Osteocyte (in vitro differentiated cells): Measurements from ENCODE around the gene STK25. TPM values are rescaled to one million over a fixed set of nuclear protein-coding genes. Genes with fewer than 3 reads are reported as not detected.

Experiments
- DNase-seq: peaks from one replicate; pipeline ENCODE4 v3.0.0; 2021; ENCODE audit warnings: mixed read lengths; ENCODE audit not compliant: unreplicated experiment; ENCODE audit errors: extremely low spot score
- H3K27ac Mint-ChIP-seq: one replicate; pipeline ENCODE4 v1.8.0; 2021; ENCODE audit warnings: mild to moderate bottlenecking, mixed read lengths; ENCODE audit not compliant: unreplicated experiment
- H3K27me3 Mint-ChIP-seq: one replicate; pipeline ENCODE4 v1.8.0; 2021; ENCODE audit warnings: mixed read lengths; ENCODE audit not compliant: unreplicated experiment
- H3K36me3 Mint-ChIP-seq: one replicate; pipeline ENCODE4 v1.8.0; 2021; ENCODE audit warnings: mixed read lengths; ENCODE audit not compliant: unreplicated experiment
- H3K4me1 Mint-ChIP-seq: one replicate; pipeline ENCODE4 v1.8.0; 2021; ENCODE audit warnings: mixed read lengths; ENCODE audit not compliant: unreplicated experiment
- H3K4me3 Mint-ChIP-seq: one replicate; pipeline ENCODE4 v1.8.0; 2021; ENCODE audit warnings: mild to moderate bottlenecking, moderate library complexity, mixed read lengths; ENCODE audit not compliant: unreplicated experiment
- H3K9me3 Mint-ChIP-seq: one replicate; pipeline ENCODE4 v1.8.0; 2021; ENCODE audit warnings: mixed read lengths; ENCODE audit not compliant: unreplicated experiment
- microRNA-seq: library from miRNA; unstranded; fragments of <30 nt; microRNA quantifications from one replicate; pipeline ENCODE4 v1.1.0, GENCODE V29; 2020; ENCODE audit not compliant: unreplicated experiment
- total RNA-seq: library from RNA; stranded (reverse); gene quantifications from 2 replicates; pipeline ENCODE4 v1.2.1, GENCODE V29; 2021
- TF ChIP-seq, protein P1 (sequence below): fragments of 200-600 bp; sonication (generic); IDR thresholded peaks from 2 replicates; pipeline ENCODE4 v1.5.0; 2021; ENCODE audit warnings: antibody characterized with exemption, mild to moderate bottlenecking, moderate library complexity

STK25 gene
- total RNA-seq, 1 donor from 2014 or later = 206 TPM

DNA sequence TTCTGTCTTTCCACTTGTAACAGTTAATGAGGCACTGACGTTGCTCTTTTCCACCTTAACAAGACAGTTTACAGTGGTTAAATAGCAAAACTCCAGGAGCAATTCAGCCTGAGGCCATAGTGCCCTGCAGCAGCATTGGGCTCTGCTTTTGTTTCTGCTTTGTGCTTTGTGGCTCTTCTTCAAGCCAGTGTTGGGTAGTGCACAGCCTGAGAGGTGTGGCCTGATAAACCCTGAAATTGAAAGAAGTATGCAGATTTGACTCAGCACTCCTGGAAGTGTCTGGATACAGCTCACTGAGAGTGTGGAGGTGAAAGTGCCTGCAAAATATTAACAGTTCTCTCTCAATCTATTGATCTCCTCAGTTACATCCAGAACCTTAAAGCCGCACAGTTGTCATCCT, 63.0 kb downstream of the STK25 start:
- H3K4me1 Mint-ChIP-seq = no peaks in the 10 kb centered on the region
- TF ChIP-seq, protein P1, sequence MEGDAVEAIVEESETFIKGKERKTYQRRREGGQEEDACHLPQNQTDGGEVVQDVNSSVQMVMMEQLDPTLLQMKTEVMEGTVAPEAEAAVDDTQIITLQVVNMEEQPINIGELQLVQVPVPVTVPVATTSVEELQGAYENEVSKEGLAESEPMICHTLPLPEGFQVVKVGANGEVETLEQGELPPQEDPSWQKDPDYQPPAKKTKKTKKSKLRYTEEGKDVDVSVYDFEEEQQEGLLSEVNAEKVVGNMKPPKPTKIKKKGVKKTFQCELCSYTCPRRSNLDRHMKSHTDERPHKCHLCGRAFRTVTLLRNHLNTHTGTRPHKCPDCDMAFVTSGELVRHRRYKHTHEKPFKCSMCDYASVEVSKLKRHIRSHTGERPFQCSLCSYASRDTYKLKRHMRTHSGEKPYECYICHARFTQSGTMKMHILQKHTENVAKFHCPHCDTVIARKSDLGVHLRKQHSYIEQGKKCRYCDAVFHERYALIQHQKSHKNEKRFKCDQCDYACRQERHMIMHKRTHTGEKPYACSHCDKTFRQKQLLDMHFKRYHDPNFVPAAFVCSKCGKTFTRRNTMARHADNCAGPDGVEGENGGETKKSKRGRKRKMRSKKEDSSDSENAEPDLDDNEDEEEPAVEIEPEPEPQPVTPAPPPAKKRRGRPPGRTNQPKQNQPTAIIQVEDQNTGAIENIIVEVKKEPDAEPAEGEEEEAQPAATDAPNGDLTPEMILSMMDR = no peak
- no peaks in the 10 kb centered on the region for H3K27me3 Mint-ChIP-seq
- no peak overlapping the region for H3K27ac Mint-ChIP-seq
- peaks cover 21% of the 10 kb centered on the region for H3K36me3 Mint-ChIP-seq
- H3K9me3 Mint-ChIP-seq = no peaks in the 10 kb centered on the region
- no peak for DNase-seq
- H3K4me3 Mint-ChIP-seq = no peak overlapping the region

DNA sequence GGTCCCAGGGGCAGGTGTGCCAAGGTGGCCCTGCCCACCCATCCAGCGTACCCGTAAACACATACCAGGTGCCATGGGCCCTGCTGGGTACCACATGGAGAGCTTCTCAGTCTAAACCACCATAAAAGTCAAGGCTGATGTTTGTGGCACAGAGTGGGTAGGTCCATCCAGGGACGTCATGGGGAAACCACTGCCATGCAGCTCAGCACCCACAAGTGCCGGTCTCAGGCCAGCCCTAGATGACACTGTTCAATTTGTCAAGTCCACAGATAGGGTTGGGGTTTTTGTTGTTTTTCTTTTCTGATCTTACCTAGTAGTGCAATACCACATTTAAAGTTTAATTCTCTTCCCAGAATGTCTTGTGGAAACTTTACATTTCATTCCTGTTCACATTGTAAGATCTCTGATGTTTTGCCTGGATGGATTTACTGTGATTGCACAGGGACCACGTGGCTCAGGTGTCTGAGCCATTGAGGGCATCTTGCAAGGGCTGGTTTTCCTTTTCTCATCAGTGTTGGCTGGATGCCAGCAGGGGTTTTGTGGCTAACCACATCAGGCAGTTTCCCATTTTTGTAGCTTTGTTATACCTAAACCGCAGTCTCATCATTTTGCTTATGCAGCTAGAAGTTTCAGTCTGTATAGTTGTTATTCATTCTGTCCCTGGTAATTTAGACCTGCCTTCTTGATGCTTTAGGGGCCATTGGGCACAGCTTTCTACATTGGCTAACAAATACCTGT, 64.7 kb downstream of the STK25 start:
- no peak for DNase-seq
- H3K27me3 Mint-ChIP-seq = no peaks in the 10 kb centered on the region
- TF ChIP-seq, protein P1 = no peak
- H3K4me3 Mint-ChIP-seq = no peak overlapping the region
- H3K36me3 Mint-ChIP-seq = peaks cover 19% of the 10 kb centered on the region
- H3K4me1 Mint-ChIP-seq = no peaks in the 10 kb centered on the region
- H3K27ac Mint-ChIP-seq = no peak overlapping the region
- H3K9me3 Mint-ChIP-seq = no peaks in the 10 kb centered on the region

Small RNA genes within 50 kb of the gene (microRNA-seq; reads per million reads assigned to microRNA genes)
- not detected for gene MIR3133

Other genes with a start within 250 kb of the STK25 start
- 839 and 856 TPM in 2 replicates for gene HDLBP, start 192.9 kb downstream of the STK25 start, total RNA-seq
- gene SEPTIN2, start 192.7 kb downstream of the STK25 start, total RNA-seq = 547 and 557 TPM in 2 replicates
- 54.5 and 70.1 TPM in 2 replicates for gene FARP2, start 152.3 kb downstream of the STK25 start, total RNA-seq
- 45.0 and 47.5 TPM in 2 replicates for gene BOK, start 50.2 kb upstream of the STK25 start, total RNA-seq
- gene THAP4, start 128.6 kb upstream of the STK25 start, total RNA-seq = 51.6 and 52.8 TPM in 2 replicates
- gene ATG4B, start 129.1 kb upstream of the STK25 start, total RNA-seq = 73.5 and 78.1 TPM in 2 replicates
- 26.3 and 28.8 TPM in 2 replicates for gene DTYMK, start 178.2 kb upstream of the STK25 start, total RNA-seq
- 29.4 and 32.0 TPM in 2 replicates for gene ING5, start 193.5 kb upstream of the STK25 start, total RNA-seq
- 32.5 and 36.8 TPM in 2 replicates for gene D2HGDH, start 226.0 kb upstream of the STK25 start, total RNA-seq